ENCODE results near the gene MROH7.

The MROH7 gene

GRCh38 chr1:54651608-54652007 lies 10.0 kb downstream of the MROH7 start:
- no peak for DNase-seq (ENCODE audit: low read depth)

DNA sequence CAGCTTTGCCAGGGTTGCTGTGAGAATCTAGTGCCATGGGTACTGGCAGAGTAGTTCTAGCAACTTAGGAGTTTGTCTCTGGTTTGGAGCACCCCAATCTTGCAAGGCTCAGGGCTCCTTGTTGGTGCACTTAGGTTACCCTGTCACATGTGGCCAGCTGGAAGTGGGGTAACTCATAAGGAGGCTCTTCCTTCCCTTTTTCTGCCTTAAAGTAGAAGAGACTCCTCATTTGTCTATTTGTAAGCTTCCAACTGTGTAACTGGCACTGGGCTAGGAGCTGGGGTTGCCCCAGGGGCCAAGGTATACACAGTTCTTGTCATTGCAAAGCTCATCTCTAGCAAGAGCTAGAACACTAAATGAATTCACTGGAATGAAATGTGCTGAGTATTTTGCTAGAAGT lies 10.6 kb downstream of the MROH7 start:
- DNase-seq (ENCODE audit: low read depth) = no peak

- DNase-seq (ENCODE audit: low read depth) = no peak
Observed at GRCh38 chr1:54653036-54653435, 11.4 kb downstream of the MROH7 start.

DNA sequence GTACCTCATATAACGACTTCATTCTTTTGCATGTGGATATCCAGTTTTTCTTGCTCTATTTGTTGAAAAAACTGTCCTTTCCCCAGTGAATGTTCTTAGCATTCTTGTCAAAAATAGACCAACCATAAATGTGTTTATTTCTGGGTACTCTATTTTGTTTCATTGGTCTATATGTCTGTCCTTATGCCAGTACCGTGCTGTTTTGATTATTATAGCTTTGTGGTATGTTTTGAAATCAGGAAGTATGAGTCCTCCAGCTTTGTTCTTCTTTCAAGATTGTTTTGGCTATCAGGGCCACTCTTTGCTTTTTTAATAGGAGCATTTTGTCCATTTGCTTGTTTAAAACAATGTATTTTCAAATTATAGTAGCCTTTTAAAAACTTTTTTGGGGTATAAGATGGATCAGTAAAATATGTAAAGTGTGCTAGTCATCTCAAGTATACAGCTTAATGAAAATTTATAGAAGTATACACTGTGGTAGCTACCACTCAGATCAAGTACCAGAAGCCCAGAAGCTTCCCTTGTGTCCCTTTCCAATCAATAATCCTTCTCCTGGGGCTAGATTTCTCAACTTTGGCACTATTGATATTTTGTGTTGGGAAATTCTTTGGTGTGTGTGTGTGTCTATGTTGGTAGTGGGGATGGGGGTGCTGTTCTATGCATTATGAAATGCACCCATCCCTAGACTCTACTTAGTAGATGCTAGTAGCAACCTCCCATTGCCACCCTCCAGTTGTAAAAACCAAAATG lies 16.8 kb downstream of the MROH7 start:
- no peak for DNase-seq (ENCODE audit: low read depth)

GRCh38 chr1:54663725-54664124 lies 22.1 kb downstream of the MROH7 start:
- no peak for DNase-seq (ENCODE audit: low read depth)

DNA sequence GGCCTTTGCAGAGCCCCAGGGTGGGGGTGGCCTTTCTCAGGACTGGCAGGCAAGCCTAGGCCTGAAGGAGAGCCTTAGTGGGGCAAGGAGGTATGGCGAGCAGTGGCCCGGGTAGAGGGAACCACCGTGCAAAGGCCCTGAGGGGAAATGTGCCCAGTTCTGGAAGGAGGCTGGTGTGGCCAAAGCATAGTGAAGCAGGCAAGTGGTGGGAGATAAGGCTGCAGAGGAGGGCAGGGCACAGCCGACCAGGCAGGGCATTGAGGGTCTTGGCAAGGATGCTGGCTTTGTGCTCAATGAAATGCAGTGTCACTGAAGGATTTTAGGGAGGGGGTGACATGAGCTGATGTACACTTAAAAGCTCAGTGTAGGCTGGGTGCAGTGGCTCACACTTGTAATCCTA lies 22.8 kb downstream of the MROH7 start:
- no peak for DNase-seq (ENCODE audit: low read depth)

GRCh38 chr1:54665852-54666251 lies 24.3 kb downstream of the MROH7 start:
- no peak for DNase-seq (ENCODE audit: low read depth)

- DNase-seq (ENCODE audit: low read depth) = no peak
Observed at GRCh38 chr1:54666333-54666732, 24.7 kb downstream of the MROH7 start.

- no peak for DNase-seq (ENCODE audit: low read depth)
Observed at GRCh38 chr1:54667797-54668196, 26.2 kb downstream of the MROH7 start.

GRCh38 chr1:54668567-54668966 lies 27.0 kb downstream of the MROH7 start:
- no peak for DNase-seq (ENCODE audit: low read depth)

GRCh38 chr1:54671985-54672608 lies 30.5 kb downstream of the MROH7 start:
- peak; percentile 50 for DNase-seq (ENCODE audit: low read depth)

GRCh38 chr1:54678776-54679643 lies 37.4 kb downstream of the MROH7 start:
- no peak for DNase-seq (ENCODE audit: low read depth)

DNA sequence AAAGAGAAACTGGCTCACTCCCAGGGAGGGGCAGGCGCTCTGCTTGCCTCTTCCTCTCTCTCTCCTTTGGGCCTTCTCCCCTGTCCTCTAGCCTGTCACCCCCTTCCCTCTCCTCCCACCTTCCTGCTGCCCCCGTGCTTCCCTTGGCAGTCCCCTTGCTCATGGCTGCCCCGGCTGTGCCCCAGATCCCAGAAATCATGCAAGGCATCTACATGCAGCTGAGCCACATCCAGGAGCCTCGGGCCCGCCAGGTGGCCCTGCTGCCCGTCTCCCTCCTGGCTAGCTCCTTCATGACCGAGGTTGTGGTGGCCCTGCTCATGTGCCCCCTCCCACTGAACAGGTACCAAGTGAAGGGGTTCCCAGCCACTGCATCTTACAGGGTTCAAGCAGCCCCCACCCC lies 38.1 kb downstream of the MROH7 start:
- DNase-seq (ENCODE audit: low read depth) = no peak

GRCh38 chr1:54680387-54680786 lies 38.8 kb downstream of the MROH7 start:
- no peak for DNase-seq (ENCODE audit: low read depth)

DNA sequence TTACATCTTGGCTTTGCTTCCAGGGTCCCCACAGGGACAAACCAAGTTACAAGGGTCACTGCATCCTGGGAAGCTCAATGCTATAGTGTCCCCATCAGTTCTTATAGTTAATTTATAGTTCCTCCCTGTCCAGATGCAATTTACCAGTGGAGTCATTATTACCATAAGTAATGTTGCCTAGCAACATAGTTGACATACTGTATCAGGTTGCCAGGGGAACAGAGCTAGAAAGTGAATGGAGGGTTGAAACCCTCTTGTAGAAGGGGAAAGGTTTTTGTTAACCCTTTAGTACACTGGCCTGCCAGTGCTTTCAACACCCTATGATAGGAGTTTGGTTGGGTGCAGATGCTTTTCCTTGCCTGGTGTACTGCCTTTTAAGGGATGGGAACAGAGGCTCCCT lies 39.8 kb downstream of the MROH7 start:
- DNase-seq (ENCODE audit: low read depth) = no peak

DNA sequence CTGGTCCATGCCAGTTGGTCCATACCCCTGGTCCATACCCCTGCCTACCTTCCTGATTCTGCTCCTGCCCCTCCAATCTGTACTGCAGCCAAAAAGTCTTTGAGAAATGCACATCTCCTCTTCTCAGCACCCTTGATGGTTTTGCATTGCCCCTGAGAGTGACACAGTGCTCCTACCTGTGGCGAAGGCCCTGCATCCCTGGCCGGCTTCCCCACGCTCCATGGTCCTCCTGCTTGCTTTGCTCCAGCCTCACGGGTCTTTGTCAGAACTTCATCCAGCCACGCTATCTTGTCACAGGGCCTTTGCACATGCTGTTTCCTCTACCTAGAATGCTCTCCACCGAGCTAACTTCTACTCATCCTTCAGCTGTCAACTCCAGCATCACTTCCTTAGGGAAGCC lies 41.9 kb downstream of the MROH7 start:
- no peak for DNase-seq (ENCODE audit: low read depth)

DNA sequence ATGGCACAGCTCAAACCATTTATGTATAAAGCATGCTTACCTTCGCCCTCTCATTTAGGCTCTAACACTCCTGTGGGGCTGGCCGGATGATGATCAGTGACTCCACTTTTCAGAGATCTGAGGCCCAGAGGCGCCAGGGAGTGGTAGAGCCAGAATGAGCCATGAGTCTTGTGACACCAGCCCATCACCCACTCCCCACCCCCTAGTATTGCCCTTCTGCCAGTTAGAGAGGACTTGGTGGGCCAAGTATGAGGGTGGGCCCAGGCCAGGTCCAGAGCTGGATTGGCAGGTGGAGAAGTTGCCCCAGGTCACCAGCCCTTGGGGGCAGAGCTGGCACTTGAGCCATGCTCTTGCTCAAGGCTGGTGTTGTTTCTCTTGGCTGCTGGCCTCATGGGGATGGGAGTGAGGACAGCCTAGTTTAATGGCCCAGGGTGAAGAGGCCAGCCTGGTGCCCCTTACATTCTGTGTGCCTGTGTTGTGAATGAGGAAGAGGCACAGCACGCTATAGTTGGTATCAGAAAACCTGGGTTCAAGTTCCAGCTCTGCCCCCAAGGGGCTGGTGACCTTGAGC lies 43.8 kb downstream of the MROH7 start:
- no peak for DNase-seq (ENCODE audit: low read depth)

DNA sequence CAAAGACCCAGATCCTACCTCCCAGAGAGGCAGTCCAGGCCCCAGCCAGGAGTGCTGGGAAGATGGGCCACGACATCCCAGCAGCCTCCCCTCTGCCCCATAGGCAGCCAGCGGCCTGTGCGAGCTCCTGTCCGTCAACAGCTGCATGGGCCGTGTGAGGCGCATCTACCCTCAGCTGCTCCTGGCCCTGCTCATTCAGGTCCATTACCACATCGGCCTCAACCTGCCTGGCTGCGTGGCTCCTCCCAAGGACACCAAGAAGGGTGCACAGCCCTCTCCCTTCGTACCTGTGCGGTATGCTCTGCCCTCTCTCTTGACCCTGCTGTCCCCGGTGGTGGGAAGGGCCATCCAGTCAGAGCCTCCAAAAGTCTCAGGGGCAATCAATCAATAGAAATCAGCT lies 44.6 kb downstream of the MROH7 start:
- DNase-seq (ENCODE audit: low read depth) = no peak

- DNase-seq (ENCODE audit: low read depth) = no peak
Observed at GRCh38 chr1:54694771-54695170, 53.2 kb downstream of the MROH7 start.

- no peak for DNase-seq (ENCODE audit: low read depth)
Observed at GRCh38 chr1:54695221-54695620, 53.6 kb downstream of the MROH7 start.

- DNase-seq (ENCODE audit: low read depth) = no peak
Observed at GRCh38 chr1:54695764-54696163, 54.2 kb downstream of the MROH7 start.

DNA sequence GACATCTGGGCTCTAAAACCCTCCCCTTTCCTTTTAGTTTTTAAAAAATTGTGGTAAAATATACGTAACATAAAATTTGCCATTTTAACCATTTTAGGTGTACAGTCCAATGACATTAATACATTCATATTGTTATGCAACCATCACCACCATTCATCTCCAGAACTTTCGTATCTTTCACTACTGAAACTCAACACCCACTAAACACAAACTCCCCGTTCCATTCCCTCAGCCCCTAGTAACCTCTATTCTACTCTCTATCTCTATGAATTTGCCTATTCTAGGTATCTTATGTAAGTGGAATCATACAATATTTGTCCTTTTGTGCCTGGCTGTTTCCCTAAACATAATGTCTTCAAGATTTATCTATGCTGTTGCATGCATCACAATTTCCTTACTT lies 54.7 kb downstream of the MROH7 start:
- no peak for DNase-seq (ENCODE audit: low read depth)

GRCh38 chr1:54697896-54698295 lies 56.3 kb downstream of the MROH7 start:
- DNase-seq (ENCODE audit: low read depth) = no peak
